ENCODE results near the gene GFPT2.
"Not testable (repeated sequence)": the region's sequence is repeated elsewhere in the genome, so short reads cannot be mapped to it uniquely, and the experiment has no call there.

Gene GFPT2

GRCh38 chr5:180303226-180304015, 49.7 kb downstream of the GFPT2 start:
- DNase-seq = no peak

GRCh38 chr5:180302256-180302655, 50.9 kb downstream of the GFPT2 start:
- no peak for DNase-seq

GRCh38 chr5:180301253-180301652, 51.9 kb downstream of the GFPT2 start:
- no peak for DNase-seq

- no peak for DNase-seq
These were observed 53.6 kb downstream of the GFPT2 start for GRCh38 chr5:180299526-180299925.

- DNase-seq = not testable (repeated sequence)
These were observed 54.1 kb downstream of the GFPT2 start for GRCh38 chr5:180299014-180299413.

GRCh38 chr5:180297587-180298282, 55.4 kb downstream of the GFPT2 start:
- no peak for DNase-seq

GRCh38 chr5:180296771-180297170, 56.4 kb downstream of the GFPT2 start:
- DNase-seq = no peak

- DNase-seq = no peak
These were observed 58.1 kb downstream of the GFPT2 start for GRCh38 chr5:180294913-180295555.

GRCh38 chr5:180294411-180294810, 58.7 kb downstream of the GFPT2 start:
- DNase-seq = no peak

- DNase-seq = peak; percentile 95
These were observed 60.9 kb downstream of the GFPT2 start, which contains the start of gene MAPK9 for GRCh38 chr5:180291943-180292831. Gene MAPK9 (minus strand): TSS chr5:180292083. CDS start chr5:180280561, 11,522 bp downstream.

GRCh38 chr5:180291234-180291940, 61.7 kb downstream of the GFPT2 start:
- peak; percentile 50 for DNase-seq

- DNase-seq = peak; percentile 20
These were observed 62.4 kb downstream of the GFPT2 start for GRCh38 chr5:180290568-180291233.

GRCh38 chr5:180289966-180290365, 63.2 kb downstream of the GFPT2 start:
- DNase-seq = peak; percentile 35

- DNase-seq = peak; percentile 86
These were observed 63.7 kb downstream of the GFPT2 start for GRCh38 chr5:180289433-180289832.

GRCh38 chr5:180287868-180288267, 65.3 kb downstream of the GFPT2 start:
- DNase-seq = no peak

GRCh38 chr5:180287404-180287803, 65.7 kb downstream of the GFPT2 start:
- peak; percentile 16 for DNase-seq

- DNase-seq = no peak
These were observed 69.0 kb downstream of the GFPT2 start for GRCh38 chr5:180284149-180284548.

GRCh38 chr5:180283026-180283615, 70.0 kb downstream of the GFPT2 start:
- no peak for DNase-seq

GRCh38 chr5:180282281-180282680, 70.9 kb downstream of the GFPT2 start:
- DNase-seq = no peak

- peak; percentile 94 for DNase-seq
These were observed 71.4 kb downstream of the GFPT2 start for GRCh38 chr5:180281706-180282105.

- DNase-seq = no peak
These were observed 78.4 kb downstream of the GFPT2 start for GRCh38 chr5:180274695-180275094.

All from NCI-H69 (cell line).